ENCODE data around the gene GRIP1.

GRCh38 chr12:66683822-66684221 lies 4.9 kb upstream of the GRIP1 start:
- no peak for TF ChIP-seq CTCF (IDR thresholded peaks at IDR 0.05; ENCODE audit: poor library complexity)
- no peak for TF ChIP-seq EZH2phosphoT487 (IDR thresholded peaks at IDR 0.05; ENCODE audit: low read depth, severe bottlenecking, unreplicated experiment)
- no peak for TF ChIP-seq EZH2 (IDR thresholded peaks at IDR 0.05; ENCODE audit: borderline replicate concordance)

Measured in hepatocyte (in vitro differentiated cells).